T-helper 1 cell (primary cell): ENCODE data around the gene GALNT8.
"Not testable (repeated sequence)": the region's sequence is repeated elsewhere in the genome, so short reads cannot be mapped to it uniquely, and the experiment has no call there.

ENCODE experiments used
- DNase-seq, 5 donors: peaks; one replicate each; pipeline ENCODE4 v3.0.0-alpha.2; 2012 to 2020

GALNT8 gene

DNA sequence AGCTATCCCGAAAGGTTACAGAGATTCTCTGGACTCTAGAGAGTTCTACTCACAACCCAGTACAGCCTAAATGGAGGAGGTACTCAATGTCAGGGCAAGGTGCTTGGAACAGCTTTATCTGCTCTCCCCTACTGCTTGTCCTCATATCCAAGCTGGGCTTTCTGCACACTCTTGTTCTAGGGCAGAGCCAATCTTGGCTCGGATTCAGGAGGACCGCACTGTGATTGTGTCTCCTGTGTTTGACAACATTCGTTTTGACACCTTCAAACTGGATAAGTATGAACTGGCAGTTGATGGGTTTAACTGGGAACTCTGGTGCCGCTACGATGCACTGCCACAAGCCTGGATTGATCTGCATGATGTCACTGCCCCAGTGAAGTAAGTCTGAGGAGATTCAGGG, 25.0 kb downstream of the GALNT8 start:
- DNase-seq: no peak

DNA sequence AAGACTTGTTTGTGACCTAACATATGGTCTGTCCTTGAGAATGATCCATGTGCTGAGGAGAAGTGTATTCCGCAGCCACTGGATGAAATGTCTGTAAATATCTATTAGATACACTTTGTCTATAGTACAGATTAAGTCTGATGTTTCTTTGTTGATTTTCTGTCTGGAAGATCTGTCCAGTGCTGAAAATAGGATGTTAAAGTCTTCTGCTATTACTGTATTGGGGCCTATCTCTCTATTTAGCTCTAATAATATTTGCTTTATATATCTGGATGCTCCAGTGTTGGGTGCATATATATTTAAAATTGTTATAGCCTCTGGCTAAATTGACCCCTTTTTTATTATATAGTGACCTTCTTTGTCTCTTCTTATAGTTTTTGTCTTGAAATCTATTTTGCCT, 31.5 kb downstream of the GALNT8 start:
- not testable (repeated sequence) for DNase-seq

DNA sequence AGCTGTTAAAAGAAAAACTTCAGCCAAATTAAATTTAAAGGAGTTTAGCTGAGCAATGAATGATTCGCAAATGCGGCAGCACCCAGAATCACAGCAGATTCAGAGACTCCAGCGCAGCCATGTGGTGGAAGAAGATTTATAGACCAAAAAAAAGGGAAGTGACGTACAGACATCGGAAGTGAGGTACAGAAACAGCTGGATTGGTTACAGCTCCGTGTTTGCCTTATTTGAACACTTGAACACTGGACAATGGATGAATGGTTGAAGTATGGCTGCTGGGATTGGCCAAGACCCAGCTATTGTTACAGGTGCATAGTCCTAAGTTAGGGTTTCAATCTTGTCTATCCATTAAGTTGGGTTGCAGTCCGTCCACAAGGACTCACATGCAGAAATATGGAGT, 42.6 kb downstream of the GALNT8 start:
- no peak for DNase-seq

DNA sequence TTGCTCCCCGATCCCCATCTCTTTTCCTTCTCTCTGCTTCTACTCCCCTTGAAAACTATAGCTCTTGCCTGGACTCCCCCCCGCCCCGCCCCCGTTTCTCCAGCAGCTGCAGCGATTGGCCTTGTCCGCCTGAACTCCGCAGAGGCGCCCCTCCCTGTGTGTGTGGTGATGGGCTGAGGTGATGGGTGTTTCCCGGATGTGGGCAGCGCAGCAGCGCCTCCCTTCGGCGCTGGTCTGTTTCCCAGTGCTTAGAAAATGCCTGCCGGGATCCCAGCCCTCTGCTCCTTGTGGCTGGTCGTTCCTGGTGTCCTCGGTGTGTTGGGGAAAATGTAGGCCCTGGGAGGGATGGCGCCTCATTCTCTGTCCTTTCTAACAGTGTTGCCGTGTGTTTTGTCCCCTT, 43.3 kb downstream of the GALNT8 start:
- DNase-seq: no peak

DNA sequence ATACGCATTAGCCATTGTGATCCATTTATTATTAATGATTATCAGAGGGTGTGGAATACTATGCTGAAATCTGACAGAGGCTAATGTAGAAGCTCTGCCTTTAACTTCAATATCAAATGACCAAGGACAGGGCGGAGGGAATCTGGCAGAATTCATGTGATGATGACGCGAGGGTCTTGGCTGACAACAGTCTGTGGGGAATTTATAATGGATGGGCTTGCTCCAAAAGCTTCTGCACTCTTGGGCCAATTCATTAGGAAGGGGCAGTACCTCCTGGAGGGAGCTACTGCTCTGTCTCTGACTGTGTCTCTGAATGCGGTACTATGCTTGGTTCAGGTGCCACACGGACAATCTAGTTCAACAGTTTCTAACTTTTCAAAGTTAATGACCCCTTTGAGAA, 46.2 kb downstream of the GALNT8 start:
- DNase-seq: no peak

DNA sequence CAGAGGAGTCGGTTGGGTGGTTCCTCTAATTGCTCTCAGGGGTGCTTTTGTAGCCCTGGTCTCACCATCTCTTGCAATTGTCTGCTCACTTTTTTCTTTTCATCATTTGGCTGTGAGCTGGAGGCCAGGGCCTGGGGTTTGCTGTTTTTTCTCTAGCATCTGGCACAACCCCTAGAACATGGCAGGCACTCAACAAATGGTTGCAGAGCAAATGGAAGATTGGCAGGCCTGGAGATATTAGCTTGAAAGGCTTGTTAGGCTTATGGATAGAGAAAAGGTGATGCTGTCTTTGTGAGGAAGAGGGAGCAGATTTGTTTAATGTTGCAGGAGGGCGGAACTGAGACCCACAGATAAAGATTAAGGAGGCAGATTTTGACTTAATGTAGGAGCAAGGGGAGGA, 47.0 kb downstream of the GALNT8 start:
- no peak for DNase-seq

DNA sequence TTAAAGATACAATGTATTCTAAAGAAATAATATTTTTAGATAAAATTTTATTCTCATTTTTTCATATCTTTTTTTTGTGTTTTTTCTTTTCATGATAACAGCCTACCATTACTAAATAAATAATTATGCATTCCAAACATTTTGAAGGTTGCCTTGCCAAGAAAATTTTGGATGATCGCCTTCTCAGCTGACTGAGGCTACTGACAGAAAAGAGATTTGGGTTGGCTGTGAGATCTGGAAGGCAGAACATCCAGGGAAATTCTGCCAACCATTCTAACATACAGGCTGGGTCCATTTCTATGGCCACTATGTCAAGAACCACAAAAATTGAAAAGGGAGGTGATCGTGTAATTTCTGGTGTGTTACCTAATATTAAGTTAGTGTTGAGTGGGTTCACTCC, 48.1 kb downstream of the GALNT8 start:
- DNase-seq: no peak

DNA sequence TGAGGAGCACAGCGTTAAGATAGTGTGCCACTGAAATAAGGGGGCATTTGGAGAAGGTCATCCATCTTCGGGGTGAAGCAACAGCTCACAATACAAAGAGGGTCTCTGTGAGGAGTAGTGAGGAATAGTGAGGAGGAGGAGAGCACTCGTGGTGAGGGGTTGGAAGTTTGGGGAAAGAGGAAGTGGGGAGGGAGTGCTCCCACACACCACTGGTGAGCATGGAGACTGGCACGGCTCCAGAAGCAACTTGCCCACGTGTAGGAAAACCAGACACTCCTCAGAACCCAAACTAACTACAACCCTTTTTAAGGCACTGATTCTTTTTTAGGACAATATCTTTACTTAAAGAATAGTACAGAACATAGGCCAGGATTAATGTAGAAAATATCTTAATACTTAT, 48.9 kb downstream of the GALNT8 start:
- no peak for DNase-seq

DNA sequence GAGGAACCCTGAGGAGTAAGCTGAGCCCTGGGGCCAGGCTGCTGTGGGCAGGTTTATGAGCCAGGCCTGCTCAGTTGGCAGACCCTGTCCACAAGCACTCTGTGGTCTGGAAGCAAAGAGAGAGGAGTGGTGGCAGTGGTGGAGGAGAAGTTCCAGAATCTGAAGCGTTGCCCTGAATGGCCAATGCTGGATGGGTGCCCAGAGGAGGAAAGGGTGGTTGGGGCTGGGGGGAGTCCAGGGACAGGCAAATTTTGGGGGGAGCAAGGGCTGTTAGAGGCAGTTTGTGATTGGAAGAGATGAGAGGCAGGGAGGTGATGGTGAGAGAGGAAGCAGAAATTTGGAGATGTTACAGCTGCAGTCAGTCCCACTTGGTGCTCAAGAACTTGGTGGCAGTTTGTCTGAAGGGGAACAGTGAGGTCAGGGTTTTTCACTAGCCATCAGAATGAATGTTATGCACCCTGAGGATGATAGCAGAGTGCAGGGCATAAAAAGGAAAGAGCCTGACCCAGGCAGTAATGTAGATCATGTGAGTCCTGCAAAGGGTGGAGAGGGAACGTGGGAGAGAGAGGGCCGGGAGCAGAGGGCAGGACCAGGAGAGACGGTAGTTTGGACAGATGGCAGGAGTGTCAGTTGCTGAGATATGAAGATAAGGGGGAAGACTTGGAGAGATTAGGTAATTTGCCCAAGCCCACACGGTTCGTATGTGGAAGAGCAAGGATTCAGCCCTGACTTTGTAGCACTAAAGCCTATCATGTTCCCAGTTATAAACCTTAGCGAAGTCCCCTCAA, 51.2 kb downstream of the GALNT8 start:
- no peak for DNase-seq

DNA sequence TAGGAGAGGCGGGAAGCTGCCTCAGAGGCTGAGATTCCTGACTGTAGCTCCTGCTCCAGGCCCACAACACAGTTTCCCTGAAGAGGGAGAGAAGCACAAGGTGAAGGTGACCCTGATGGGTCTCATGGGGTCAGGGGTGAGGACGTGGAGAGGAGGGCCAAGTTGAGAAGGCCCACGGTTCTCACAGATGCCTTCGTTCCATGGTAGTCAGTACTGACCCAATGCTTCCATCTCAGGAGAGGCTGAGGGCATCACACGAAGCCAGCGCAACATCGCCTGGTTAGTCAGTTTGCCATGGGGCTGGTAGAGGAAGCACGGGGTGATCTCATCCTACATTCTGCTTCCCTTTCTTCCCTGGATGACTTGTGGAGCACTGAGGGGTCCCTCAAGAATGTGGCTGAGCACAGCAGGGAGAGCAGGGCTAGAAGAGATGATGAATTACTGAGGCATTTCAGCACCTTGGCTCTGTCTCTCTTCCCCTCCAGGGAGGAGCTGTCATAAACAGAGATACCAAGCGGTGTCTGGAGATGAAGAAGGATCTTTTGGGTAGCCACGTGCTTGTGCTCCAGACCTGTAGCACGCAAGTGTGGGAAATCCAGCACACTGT, 51.9 kb downstream of the GALNT8 start:
- no peak for DNase-seq

DNA sequence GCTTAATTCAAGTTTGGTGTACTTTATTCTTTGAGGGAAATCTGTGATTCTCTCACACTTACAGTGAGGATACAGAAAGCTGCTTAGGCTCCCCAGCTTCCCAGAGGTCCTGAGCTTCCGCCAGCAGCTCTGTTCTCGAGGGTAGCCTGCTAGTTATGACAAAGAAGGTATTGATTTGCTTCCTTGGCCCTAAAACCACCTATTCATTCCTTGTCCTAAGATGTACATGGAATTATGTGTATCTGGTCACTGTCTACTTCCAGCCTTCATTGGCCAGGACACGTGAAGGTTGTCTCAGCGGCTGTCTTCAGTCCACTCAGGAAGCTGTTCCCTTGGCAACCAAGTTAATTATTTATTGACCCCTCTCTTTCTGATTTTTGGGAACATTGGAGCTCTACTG, 55.7 kb downstream of the GALNT8 start:
- DNase-seq: no peak

DNA sequence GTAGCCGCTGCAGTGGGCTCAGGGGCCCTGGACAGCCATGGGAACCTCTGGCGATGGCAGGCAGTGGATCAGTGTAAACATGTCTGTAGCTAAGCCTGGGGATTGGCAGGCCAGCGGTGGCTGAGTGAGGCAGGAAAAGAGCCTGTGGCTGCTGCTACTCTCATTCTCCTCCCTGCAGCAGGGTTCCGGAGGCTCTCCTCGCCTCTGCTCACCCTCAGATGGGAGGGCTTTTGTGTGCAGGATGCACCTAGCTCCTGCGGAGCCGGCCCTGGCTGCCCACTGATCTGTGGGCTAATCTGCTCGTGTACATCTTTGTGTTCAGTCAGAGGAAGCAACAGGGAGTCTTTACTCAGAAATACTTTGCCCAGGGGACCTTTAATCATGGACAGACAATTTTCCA, 59.5 kb downstream of the GALNT8 start:
- DNase-seq: no peak

DNA sequence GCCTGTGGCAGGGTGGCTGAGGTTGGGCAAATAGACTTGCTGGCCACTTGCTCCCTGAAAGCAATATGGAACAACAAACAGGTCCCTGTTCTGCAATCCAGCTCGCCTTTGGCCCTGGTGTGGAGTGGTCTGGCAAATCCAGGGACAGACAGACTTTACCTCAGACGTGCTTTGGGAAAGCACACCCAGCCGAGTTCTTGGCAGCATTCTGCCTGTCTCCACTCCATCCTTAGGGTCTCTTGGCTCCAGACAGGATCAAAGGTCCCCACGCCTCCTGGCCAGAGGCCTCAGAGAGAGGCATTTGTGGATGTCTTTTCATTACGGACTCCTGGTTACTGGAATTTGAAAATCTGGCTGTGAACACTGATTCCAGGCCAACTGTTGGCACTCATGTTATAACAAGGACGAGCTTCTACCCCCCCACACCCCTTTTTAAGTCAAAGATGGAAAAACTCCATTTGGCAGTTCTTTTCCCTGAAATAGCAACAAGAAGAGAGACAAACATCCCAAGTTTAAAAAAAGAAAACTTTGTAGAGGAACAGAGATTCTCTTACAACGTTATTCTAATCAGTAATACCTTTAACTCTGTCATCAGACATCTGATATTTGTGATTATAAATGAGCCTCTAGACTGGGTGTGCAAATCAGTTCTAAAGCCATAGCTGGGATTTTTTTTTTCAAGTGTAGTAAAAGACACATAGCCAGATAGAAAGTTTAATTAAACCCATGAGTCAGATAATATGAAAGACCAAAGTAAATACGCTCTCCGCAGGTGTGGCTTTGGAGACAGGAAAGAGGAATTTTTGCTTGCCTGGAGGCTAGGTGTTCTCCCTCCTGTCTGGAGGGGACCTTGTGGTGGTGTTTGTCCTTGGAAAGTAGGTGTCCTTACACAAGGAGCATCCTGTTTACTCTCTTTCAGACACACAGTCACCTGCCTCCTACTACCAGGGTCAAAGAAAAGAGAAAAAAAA, 60.7 kb downstream of the GALNT8 start:
- no peak for DNase-seq

DNA sequence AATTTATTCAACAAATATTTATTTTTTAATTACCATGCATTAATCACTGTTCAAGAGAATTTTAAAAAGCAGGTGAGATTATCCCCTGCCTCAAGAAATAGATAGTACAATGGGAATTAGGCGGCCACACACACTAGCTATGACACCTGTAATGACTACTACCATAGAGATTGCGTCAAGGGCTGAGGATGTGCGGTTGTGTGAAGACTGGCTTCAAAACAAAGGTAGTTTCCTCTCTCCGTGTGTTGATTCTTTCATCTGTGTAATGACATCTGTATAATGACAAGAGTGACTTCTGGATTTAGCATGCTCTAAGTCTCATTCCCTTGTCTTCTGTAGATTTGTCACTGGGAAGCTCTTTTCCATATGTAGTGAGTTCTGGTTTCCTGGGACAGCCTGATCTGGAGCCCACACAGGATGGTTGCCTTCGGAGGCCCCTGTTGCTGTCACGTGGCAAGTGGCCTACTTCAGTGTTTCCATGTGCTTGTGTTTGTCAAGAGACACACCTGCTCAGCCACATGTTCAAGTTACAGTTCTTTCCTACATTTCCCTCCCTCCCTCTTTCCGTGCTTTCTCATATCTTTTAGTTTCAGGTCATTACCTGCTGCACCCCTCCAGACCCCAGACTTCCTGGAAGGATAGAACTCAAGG, 64.3 kb downstream of the GALNT8 start:
- DNase-seq: no peak

DNA sequence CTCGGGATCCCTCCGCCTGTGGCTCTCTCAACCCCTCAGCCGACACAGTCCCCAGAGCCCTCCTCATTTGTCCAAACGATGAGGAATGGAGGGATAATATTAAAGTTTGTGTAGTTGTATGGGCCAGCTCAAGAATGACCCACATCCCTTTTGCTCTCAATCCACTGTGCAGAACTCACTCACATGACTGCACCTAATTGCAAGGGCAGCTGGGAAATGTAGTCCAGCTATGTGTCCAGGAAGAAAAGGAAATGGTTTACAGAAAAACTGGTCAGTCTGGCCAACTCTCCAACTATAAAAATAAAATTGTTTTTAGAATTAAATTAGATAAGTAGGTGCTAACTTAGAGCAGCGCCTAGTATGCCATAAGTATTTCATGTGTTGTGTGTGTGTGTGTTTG, 66.6 kb downstream of the GALNT8 start:
- no peak for DNase-seq

DNA sequence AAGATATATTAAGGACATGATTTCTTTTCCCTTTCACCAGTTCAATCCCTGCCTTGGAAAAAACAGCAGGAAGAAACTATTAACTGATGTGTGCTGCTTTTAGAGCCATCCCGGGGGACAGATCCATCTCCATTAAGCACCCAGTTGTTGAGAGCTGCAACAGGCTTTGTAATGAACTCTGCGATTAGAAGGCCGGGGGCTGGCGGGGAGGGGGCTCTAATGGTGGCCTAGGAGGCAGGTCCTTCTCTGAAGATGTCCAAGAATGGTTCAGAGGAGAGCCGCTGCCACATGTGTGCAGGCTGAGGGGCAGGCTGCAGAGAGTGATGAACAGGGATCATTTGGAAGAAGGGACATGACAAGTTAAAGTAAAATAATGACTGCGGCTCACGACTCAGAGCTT, 67.8 kb downstream of the GALNT8 start:
- DNase-seq: no peak

DNA sequence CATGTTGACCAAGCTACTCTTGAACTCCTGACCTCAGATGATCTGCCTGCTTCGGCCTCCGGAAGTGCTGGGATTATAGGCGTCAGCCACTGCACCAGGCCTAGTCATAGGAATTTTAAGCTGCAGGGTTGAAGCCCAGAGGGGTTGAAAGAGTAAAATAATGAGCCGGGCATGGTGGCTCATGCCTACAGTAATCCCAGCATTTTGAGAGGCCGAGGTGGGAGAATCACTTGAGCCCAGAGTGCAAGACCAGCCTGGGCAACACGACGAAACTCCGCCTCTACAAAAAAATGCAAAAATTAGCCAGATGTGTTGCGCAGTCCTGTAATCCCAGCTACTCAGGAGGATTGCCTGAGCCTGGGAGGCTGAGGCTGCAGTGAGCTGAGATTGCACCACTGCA, 69.6 kb downstream of the GALNT8 start:
- no peak for DNase-seq

DNA sequence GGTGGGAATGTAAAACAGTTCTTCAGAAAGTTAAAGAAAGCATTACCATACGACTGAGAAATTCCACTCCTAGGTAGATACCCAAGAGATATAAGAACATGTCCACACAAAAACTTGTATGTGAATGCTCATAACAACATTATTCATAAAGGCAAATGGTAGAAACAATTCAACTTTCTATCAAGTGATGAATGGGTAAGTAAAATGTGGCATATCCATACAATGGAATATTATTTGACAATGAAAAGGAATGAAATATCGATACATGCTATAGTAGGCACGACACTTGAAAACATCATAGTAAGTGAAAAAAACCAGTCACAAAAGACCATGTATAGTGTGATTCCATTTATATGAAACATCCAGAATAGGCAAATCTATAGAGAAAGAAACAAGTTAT, 71.3 kb downstream of the GALNT8 start:
- no peak for DNase-seq

DNA sequence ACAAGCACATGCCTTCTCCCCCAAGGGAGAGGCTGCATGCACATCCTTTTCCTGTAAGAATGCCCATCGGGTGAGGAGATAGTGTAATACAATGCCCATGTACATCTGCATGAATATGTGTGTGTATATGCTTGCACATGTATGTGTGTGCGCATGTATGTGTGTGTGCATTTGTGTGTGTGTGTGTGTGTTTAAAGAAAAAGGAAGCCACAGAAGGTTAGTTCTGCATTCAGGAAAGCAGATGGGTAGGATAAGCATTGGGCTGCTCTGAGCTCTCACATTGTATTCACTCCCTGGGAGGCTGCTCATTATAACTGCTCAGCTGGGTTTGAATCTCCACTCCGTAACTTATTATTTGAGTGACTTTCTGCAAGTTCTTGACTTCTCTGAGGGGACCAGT, 74.3 kb downstream of the GALNT8 start:
- DNase-seq: no peak

DNA sequence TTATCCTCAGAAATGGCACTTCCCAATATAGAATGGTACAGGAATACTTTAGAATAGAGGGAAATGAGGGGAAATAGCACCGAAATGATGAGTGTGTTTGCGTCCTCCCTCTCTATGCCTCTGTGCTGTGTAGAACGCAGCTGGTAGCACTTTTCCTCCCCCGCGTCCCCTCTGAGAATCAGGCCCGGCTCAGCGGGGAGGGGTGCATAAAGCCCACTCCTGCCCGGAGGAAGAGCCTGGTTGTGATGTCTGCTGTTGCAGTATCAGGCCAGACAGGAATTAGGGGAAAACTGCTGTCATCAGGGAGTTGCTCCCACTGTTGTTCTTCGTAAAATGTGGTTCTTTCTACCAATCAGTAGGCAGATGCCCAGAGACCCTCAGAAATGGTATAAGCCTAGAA, 76.0 kb downstream of the GALNT8 start:
- no peak for DNase-seq

DNA sequence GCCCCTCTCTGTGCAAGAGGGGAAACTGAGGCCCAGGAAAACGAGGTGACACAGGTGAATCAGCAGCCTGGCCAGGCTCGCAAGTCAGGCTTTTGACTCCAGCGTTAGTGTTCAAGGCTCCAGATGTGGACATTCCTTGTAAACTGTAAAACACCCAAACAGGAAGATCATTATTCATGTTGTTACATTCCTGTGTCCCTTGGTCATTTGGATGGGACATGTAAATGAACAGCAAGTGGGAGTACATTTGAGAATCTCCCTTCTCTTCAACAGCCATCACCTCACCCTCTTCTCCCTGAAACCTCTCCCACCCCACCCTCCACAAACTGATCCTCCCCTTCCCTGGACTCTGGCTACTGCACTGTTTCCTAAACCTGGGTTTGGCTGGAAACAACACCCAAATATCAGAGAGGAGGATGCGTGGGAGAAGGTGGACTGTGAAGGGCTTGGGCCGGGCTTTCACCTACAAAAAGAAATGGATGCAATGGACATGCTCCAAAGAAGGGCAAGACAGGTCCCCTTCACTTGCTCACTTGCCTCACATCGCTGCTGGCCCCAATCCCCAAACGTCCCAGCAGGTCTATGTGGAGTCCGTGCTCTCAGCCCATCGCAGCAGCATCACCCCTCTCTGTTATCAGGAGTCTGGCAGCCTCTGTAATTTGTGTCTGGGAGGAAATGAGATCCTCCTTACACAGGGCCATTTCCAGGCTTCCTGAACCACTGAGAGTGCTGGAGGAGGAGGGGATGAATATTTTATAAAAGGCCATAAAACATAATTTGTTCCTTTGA, 76.7 kb downstream of the GALNT8 start:
- no peak for DNase-seq

DNA sequence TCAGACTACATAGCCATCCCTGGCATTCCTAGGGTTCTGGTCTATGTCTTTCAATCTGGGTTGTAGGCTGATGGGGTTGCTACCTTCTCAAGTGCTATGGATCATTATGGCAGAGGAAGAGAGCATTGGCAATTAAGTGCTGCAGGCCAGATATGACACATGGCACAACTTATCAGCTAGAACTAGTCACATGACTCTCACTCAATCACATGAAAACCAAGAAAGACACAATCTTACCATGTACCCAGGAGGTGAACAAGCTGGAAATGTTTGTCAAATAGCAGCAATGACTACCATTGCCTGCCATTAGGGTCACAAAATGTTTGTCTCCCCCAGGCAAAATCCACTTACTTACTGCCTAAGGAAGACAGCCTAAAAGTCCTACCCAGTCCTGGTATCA, 80.4 kb downstream of the GALNT8 start:
- no peak for DNase-seq
